H9 (cell line): ENCODE measurements around the gene LEPR. TPM values are rescaled to one million over a fixed set of nuclear protein-coding genes. Genes with fewer than 3 reads are reported as not detected.

Source experiments
- DNase-seq: peaks from one replicate; pipeline ENCODE4 v3.0.0-alpha.2; 2017
- H2AFZ ChIP-seq: one replicate; pipeline ENCODE4 v1.6.1; 2013; ENCODE audit warnings: mild to moderate bottlenecking, low read length, control low read depth, moderate library complexity
- H2AK5ac ChIP-seq: 2 replicates; pipeline ENCODE4 v1.6.1; 2013; ENCODE audit warnings: low read length, control low read depth, mixed read lengths; ENCODE audit not compliant: insufficient read length
- H2BK120ac ChIP-seq: one replicate; pipeline ENCODE4 v1.6.1; 2013; ENCODE audit warnings: low read depth, mild to moderate bottlenecking, low read length, control low read depth, inconsistent platforms; ENCODE audit not compliant: poor library complexity, severe bottlenecking
- H2BK12ac ChIP-seq: 2 replicates; pipeline ENCODE4 v1.6.1; 2013; ENCODE audit warnings: low read length, control low read depth, mixed read lengths, low read depth; ENCODE audit not compliant: insufficient read length
- H2BK15ac ChIP-seq: 2 replicates; pipeline ENCODE4 v1.6.1; 2013; ENCODE audit warnings: low read depth, low read length, control low read depth
- H2BK20ac ChIP-seq: one replicate; pipeline ENCODE4 v1.6.1; 2013; ENCODE audit warnings: low read depth, mild to moderate bottlenecking, low read length, control low read depth, inconsistent platforms; ENCODE audit not compliant: poor library complexity, severe bottlenecking
- H2BK5ac ChIP-seq: 2 replicates; pipeline ENCODE4 v1.6.1; 2013; ENCODE audit warnings: low read length, control low read depth, mixed read lengths; ENCODE audit not compliant: insufficient read length
- H3K14ac ChIP-seq: 2 replicates; pipeline ENCODE4 v1.6.1; 2013; ENCODE audit warnings: low read length, control low read depth; ENCODE audit not compliant: insufficient read depth
- H3K18ac ChIP-seq: 2 replicates; pipeline ENCODE4 v1.6.1; 2013; ENCODE audit warnings: low read depth, mild to moderate bottlenecking, mixed read lengths, low read length, control low read depth; ENCODE audit not compliant: insufficient read length
- H3K23ac ChIP-seq: 2 replicates; pipeline ENCODE4 v1.6.1; 2013; ENCODE audit warnings: low read length, control low read depth, mixed read lengths, low read depth; ENCODE audit not compliant: insufficient read length
- H3K23me2 ChIP-seq: 2 replicates; pipeline ENCODE4 v1.6.1; 2013; ENCODE audit warnings: low read depth, mild to moderate bottlenecking, mixed read lengths, low read length, control low read depth; ENCODE audit not compliant: insufficient read length, poor library complexity, severe bottlenecking
- H3K27ac ChIP-seq: 2 replicates; pipeline ENCODE4 v1.5.1; 2013; ENCODE audit warnings: low read length, control low read depth, mixed read lengths, low read depth; ENCODE audit not compliant: insufficient read length
- H3K27me3 ChIP-seq: 2 replicates; pipeline ENCODE4 v1.6.1; 2013; ENCODE audit warnings: low read length, control low read depth, inconsistent platforms; ENCODE audit not compliant: insufficient read depth
- H3K4ac ChIP-seq: 2 replicates; pipeline ENCODE4 v1.6.1; 2013; ENCODE audit warnings: low read depth, mild to moderate bottlenecking, control low read depth, inconsistent platforms, low read length, moderate library complexity
- H3K4me1 ChIP-seq: 2 replicates; pipeline ENCODE4 v1.6.1; 2013; ENCODE audit warnings: low read length, control low read depth, inconsistent platforms; ENCODE audit not compliant: insufficient read depth
- H3K4me2 ChIP-seq: 2 replicates; pipeline ENCODE4 v1.6.1; 2013; ENCODE audit warnings: low read length, control low read depth, mixed read lengths; ENCODE audit not compliant: insufficient read length, insufficient read depth
- H3K56ac ChIP-seq: 2 replicates; pipeline ENCODE4 v1.6.1; 2013; ENCODE audit warnings: low read depth, mild to moderate bottlenecking, mixed read lengths, low read length, control low read depth; ENCODE audit not compliant: insufficient read length
- H3K79me1 ChIP-seq: 2 replicates; pipeline ENCODE4 v1.6.1; 2013; ENCODE audit warnings: low read depth, mild to moderate bottlenecking, moderate library complexity, low read length, control low read depth, inconsistent platforms; ENCODE audit not compliant: insufficient read depth, poor library complexity, severe bottlenecking
- H3K79me2 ChIP-seq: 2 replicates; pipeline ENCODE4 v1.6.1; 2013; ENCODE audit warnings: low read length, control low read depth, inconsistent platforms; ENCODE audit not compliant: insufficient read depth
- H3K9ac ChIP-seq: 2 replicates; pipeline ENCODE4 v1.6.1; 2013; ENCODE audit warnings: low read length, control low read depth, mixed read lengths; ENCODE audit not compliant: insufficient read length; ENCODE audit errors: extremely low read depth
- H3K9me3 ChIP-seq: one replicate; pipeline ENCODE4 v1.6.1; 2013; ENCODE audit warnings: low read depth, low read length, inconsistent platforms; ENCODE audit not compliant: control insufficient read depth
- H3T11ph ChIP-seq: one replicate; pipeline ENCODE4 v1.6.1; 2013; ENCODE audit warnings: mild to moderate bottlenecking, low read length, control low read depth, inconsistent platforms
- H4K20me1 ChIP-seq: one replicate; pipeline ENCODE4 v1.6.1; 2013; ENCODE audit not compliant: control insufficient read depth, insufficient read length, insufficient read depth
- H4K5ac ChIP-seq: 2 replicates; pipeline ENCODE4 v1.6.1; 2013; ENCODE audit warnings: low read depth, mild to moderate bottlenecking, mixed read lengths, low read length, control low read depth; ENCODE audit not compliant: insufficient read length
- H4K8ac ChIP-seq: replicated peaks from 2 replicates; pipeline ENCODE4 v1.6.1; 2013; ENCODE audit warnings: low read length, control low read depth, mixed read lengths, low read depth; ENCODE audit not compliant: insufficient read length
- H4K91ac ChIP-seq: 2 replicates; pipeline ENCODE4 v1.6.1; 2013; ENCODE audit warnings: low read depth, mild to moderate bottlenecking, moderate library complexity, mixed read lengths, low read length, control low read depth; ENCODE audit not compliant: insufficient read length
- H3K27ac Mint-ChIP-seq, 3 experiments: 2 replicates in 2 of 3; 3 replicates in 1 of 3; pipeline ENCODE4 v1.8.0; 2020 to 2021; ENCODE audit warnings: mixed read lengths in 3 of 3, mild to moderate bottlenecking in 1 of 3, moderate library complexity in 1 of 3
- H3K27me3 Mint-ChIP-seq: 2 replicates; pipeline ENCODE4 v1.8.0; 2021; ENCODE audit warnings: low read depth, mild to moderate bottlenecking, moderate library complexity, mixed read lengths
- H3K36me3 Mint-ChIP-seq, 3 experiments: 2 replicates in 2 of 3; 3 replicates in 1 of 3; pipeline ENCODE4 v1.8.0; 2020 to 2021; ENCODE audit warnings: low read depth in 3 of 3, mixed read lengths in 3 of 3; ENCODE audit not compliant: insufficient read depth in 1 of 3
- H3K4me1 Mint-ChIP-seq, 2 experiments: 2 replicates each; pipeline ENCODE4 v1.8.0; 2020; ENCODE audit warnings: mixed read lengths in 2 of 2
- H3K4me3 Mint-ChIP-seq, 2 experiments: 2 replicates in 1 of 2; 3 replicates in 1 of 2; pipeline ENCODE4 v1.8.0; 2020 to 2021; ENCODE audit warnings: mild to moderate bottlenecking in 2 of 2, mixed read lengths in 2 of 2, moderate library complexity in 1 of 2
- H3K9me3 Mint-ChIP-seq, 2 experiments: 2 replicates in 1 of 2; 3 replicates in 1 of 2; pipeline ENCODE4 v1.8.0; 2020; ENCODE audit warnings: mild to moderate bottlenecking in 2 of 2, mixed read lengths in 2 of 2, moderate library complexity in 1 of 2
- CTCF ChIP-seq: fragments of 200-600 bp; sonication (generic); conservative IDR thresholded peaks from 3 replicates; pipeline ENCODE4 v1.8.0; 2021; ENCODE audit warnings: antibody characterized with exemption, mild to moderate bottlenecking
- WGBS: extraction: QIAGEN DNeasy Blood & Tissue Kit; methylation state at CpG from one replicate; pipeline ENCODE4 v1.1.7; 2013; ENCODE audit warnings: missing lambda C conversion rate, low lambda C conversion rate, mixed read lengths; ENCODE audit not compliant: insufficient read length; ENCODE audit errors: extremely low coverage; 5-methylcytosine and 5-hydroxymethylcytosine counted together
- total RNA-seq: library from RNA; stranded (reverse); gene quantifications from 2 replicates; pipeline ENCODE4 v1.2.1, GENCODE V29; 2021

Gene LEPR
- total RNA-seq, 1 experiment from 2014 or later: 3.3 TPM

- no peak overlapping the region for H3K9ac ChIP-seq
- no peak overlapping the region for H3K27ac ChIP-seq
- H3K23me2 ChIP-seq: peaks cover under 1% of the 10 kb centered on the region
- no peak overlapping the region for H3K4ac ChIP-seq
- no peaks in the 10 kb centered on the region for H3K27me3 ChIP-seq
- DNase-seq: no peak
- H3K27me3 Mint-ChIP-seq: no peaks in the 10 kb centered on the region
- H4K8ac ChIP-seq: no peak overlapping the region
- no peak overlapping the region for H3K27ac Mint-ChIP-seq
- no peak overlapping the region for H2AK5ac ChIP-seq
- H3K9me3 Mint-ChIP-seq: no peaks in the 10 kb centered on the region; a peak in 1 of 5 replicates
- H4K5ac ChIP-seq: no peak overlapping the region
- H3K79me2 ChIP-seq: no peaks in the 10 kb centered on the region
- H3K23ac ChIP-seq: no peak overlapping the region
- peaks cover 0 to 6% (median 0%) of the 10 kb centered on the region in 3 experiments; a peak in 2 of 7 replicates for H3K36me3 Mint-ChIP-seq
- H2BK12ac ChIP-seq: no peak overlapping the region
- no peak overlapping the region for H3K14ac ChIP-seq
- H4K20me1 ChIP-seq: no peaks in the 10 kb centered on the region
- H3K4me1 Mint-ChIP-seq: peaks cover 29 to 32% of the 10 kb centered on the region in 2 experiments
- H3K9me3 ChIP-seq: no peaks in the 10 kb centered on the region
- H3K79me1 ChIP-seq: no peaks in the 10 kb centered on the region
- H3K4me3 Mint-ChIP-seq: no peak overlapping the region
- H2BK5ac ChIP-seq: no peak overlapping the region
- no peak overlapping the region for H2BK15ac ChIP-seq
- H4K91ac ChIP-seq: no peak overlapping the region
- no peak overlapping the region for H3K18ac ChIP-seq
- no peak for TF ChIP-seq CTCF
- no peak overlapping the region for H2BK20ac ChIP-seq
- no peak overlapping the region for H3K56ac ChIP-seq
- no peak overlapping the region for H3T11ph ChIP-seq
- no peaks in the 10 kb centered on the region; the same call in 1 of the 2 replicates for H3K4me1 ChIP-seq
- H3K4me2 ChIP-seq: no peak overlapping the region
- H2BK120ac ChIP-seq: no peak overlapping the region
- no peak overlapping the region for H2AFZ ChIP-seq
- no CpG with 5 or more reads among the region's 4 CpGs for WGBS
Observed at GRCh38 chr1:65414538-65414937, 5.9 kb upstream of the LEPR start.
